Fibroblast of the aortic adventitia (primary cell): Measurements from ENCODE around the gene ETFRF1. TPM values are rescaled to one million over a fixed set of nuclear protein-coding genes. Genes with fewer than 3 reads are reported as not detected.

Experiments
- DNase-seq: peaks from one replicate; pipeline ENCODE4 v3.0.0-alpha.2; 2010; ENCODE audit warnings: low read depth
- H3K4me3 ChIP-seq: 2 replicates; pipeline ENCODE4 v1.5.1; 2011; ENCODE audit warnings: low read depth, mild to moderate bottlenecking, control low read depth, low read length, moderate library complexity
- total RNA-seq: library from RNA; depleted of rRNA; stranded (reverse); fragments of >200 nt; gene quantifications from 2 replicates; pipeline ENCODE4 v1.2.3, GENCODE V29; 2012; ENCODE audit warnings: low replicate concordance
- TF ChIP-seq, protein P1 (sequence below): IDR thresholded peaks from 2 replicates; pipeline ENCODE4 v1.5.1; 2011; ENCODE audit warnings: mild to moderate bottlenecking, low read length, control low read depth, inconsistent platforms; ENCODE audit not compliant: insufficient read depth

ETFRF1 gene, protein sequence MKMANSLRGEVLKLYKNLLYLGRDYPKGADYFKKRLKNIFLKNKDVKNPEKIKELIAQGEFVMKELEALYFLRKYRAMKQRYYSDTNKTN
- total RNA-seq, result 20.6 and 41.7 TPM in 2 replicates

DNA sequence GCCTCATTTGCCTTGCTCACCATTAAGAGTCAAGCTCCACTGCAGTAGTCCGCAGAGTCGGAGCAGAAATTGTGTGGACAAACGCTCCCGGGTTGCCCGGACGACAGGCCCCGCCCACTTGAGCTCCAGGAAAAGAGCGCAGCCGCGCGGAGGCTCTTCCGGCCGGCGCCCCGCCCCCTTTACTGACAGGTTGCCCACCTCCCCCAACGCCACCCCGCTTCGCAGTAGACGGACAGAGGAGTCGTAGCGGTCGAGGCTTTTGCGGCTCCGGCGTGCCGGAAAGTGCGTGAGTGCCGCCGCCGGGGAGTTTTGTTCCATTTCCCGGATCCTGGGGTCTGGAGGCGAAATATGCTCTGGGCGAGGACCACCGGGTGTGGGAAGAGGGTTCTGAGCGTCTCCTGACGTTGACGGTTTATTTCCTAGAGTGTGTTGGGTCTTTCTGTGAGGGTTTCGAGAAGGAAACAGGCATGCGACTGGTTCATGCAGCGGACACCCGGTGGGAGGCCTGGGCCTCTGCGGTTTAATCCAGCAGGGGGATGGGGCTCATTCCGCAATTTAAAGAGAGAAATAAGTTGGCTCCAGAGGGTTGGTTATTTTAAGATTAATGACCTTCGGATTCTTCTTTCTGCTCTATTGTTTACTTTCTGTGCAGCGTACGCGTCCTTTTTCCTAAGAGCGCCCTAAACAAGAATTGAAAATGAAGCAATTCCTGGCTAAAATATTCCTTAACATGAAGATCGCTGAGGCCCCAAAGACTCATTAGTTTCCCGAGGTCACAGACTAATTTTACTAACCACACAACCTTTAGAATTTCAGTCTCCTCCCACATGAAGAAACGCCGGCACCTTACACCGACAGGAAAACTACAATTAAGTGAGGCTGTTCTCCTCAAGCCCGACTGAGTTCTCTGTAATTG lies at the start of gene ETFRF1, which contains the start of gene DNAI7:
Gene ETFRF1, plus strand, starts transcription at position 182 of the 916 bp plus-strand sequence. CDS start 8,720 bp downstream, outside the sequence.
Gene DNAI7, minus strand, starts transcription at position 105 of the 916 bp plus-strand sequence. Its CDS starts 82 bp downstream, at position 23.
- DNase-seq, result peak; percentile 90
- TF ChIP-seq, protein P1, sequence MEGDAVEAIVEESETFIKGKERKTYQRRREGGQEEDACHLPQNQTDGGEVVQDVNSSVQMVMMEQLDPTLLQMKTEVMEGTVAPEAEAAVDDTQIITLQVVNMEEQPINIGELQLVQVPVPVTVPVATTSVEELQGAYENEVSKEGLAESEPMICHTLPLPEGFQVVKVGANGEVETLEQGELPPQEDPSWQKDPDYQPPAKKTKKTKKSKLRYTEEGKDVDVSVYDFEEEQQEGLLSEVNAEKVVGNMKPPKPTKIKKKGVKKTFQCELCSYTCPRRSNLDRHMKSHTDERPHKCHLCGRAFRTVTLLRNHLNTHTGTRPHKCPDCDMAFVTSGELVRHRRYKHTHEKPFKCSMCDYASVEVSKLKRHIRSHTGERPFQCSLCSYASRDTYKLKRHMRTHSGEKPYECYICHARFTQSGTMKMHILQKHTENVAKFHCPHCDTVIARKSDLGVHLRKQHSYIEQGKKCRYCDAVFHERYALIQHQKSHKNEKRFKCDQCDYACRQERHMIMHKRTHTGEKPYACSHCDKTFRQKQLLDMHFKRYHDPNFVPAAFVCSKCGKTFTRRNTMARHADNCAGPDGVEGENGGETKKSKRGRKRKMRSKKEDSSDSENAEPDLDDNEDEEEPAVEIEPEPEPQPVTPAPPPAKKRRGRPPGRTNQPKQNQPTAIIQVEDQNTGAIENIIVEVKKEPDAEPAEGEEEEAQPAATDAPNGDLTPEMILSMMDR, result peak; percentile 5
- peak within 1 kb of the TSS; percentile 89 for H3K4me3 ChIP-seq

DNA sequence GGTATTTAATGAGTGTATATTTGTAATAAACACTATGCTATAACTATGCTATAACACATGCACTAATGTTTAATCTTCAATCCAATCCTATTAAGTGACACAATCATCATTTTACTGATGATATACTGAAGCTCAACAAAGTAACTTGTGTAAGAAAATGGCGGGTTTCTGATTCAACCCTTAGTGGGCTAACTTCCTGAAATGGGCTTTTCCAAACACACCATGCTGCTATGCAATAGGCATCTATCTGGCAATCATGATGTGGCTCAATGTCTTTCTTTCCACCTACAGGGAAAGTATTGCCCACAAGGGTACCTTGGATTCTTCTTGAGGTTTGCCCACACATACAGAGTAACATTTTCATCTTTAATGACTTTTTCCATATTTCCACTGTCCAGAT lies 48.4 kb upstream of the ETFRF1 start:
- no peak overlapping the region for H3K4me3 ChIP-seq
- TF ChIP-seq, protein P1, result no peak
- no peak for DNase-seq

DNA sequence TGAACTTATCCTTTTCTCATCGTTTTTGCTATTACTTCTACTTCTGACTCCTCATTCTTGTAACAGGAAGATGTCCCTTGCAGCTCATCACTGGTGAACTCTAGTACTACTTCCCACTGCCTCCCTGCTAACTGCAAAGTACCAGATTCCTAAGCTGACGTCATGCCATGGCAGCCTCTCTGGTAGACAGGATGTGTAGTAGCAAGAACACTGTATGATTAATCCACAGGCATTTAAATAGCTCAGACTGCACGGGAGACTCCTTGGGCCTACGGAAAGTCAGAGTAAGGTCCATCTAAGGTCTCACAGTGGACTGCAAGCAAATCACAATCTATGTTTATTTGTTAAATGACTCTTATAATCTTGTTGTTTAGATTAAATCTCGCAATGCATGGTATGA lies 43.6 kb upstream of the ETFRF1 start:
- TF ChIP-seq, protein P1, result no peak

DNA sequence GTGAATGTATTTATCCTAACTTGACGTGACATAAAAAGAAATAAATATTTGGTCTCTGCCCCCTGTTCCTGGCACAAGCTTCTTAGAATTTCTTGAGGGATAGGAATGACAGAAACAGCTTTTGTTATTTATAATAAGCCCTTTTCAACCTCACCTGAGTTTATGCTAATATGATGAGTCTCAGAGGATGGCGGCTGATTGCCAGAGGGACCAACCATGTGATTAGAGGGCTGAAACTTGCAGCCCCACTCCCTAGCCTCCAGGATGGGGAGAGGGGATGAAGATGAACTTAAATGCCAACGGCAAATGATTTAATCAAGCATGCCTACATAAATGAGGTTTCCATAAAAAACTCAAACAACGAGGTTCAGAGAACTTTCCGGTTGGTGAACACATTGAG lies 43.0 kb upstream of the ETFRF1 start:
- no peak for DNase-seq
- H3K4me3 ChIP-seq, result no peak overlapping the region
- TF ChIP-seq, protein P1, result no peak

More for the DNA sequence above, 43.6 kb upstream of the ETFRF1 start:
- peak; percentile 94 for DNase-seq
- no peak overlapping the region for H3K4me3 ChIP-seq

DNA sequence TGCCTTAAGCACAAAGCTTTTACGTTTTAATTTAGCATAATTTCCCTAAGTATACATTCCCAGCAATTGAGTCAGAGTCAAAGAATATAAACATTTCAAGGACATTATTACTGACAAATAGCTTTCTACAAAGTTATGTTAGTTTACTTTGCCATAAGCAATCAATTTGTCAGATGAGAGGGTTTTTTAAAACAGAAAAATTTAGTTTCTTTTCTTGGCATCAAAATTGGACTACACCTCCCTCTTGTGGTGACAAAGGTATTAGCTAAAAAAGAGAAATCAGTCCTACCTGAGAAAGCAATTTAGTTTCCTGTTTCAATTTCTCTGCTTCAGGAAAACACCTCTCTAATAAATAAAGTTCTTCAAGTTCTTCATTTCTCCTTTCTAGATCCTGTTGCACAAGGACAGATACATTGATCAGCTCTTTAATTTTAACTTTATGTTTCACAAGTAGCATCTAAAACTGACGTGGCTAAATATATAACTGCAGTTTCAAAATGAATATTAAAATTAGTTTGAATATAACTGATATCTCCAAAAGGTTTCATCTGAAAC lies 39.9 kb upstream of the ETFRF1 start:
- TF ChIP-seq, protein P1, result peak; percentile 71
- peak; percentile 53 for DNase-seq
- no peak overlapping the region for H3K4me3 ChIP-seq

DNA sequence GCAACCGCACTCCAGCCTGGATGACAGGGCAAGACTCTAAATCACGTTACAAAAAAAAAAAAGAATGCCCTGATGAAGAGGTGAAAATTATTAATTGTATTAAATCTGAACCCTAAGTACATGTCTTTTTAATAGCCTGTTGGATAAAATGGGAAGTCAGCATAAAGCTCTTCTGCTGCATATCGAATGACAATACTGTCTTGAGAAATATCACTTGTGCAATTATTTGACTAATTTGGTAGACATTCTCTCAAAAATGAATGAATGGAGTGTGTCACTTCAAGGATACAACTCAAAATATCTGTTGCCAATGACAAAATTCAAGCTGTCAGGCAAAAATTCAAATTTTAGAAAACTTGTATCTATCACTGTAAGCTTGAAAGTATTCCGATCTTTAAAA lies 39.0 kb upstream of the ETFRF1 start:
- no peak for DNase-seq
- TF ChIP-seq, protein P1, result no peak
- no peak overlapping the region for H3K4me3 ChIP-seq
